ENCODE results near the gene MOK. TPM values are rescaled to one million over a fixed set of nuclear protein-coding genes. Genes with fewer than 3 reads are reported as not detected.

MOK gene
- total RNA-seq, 1 donor from 2014 or later, result 14.2 TPM

DNA sequence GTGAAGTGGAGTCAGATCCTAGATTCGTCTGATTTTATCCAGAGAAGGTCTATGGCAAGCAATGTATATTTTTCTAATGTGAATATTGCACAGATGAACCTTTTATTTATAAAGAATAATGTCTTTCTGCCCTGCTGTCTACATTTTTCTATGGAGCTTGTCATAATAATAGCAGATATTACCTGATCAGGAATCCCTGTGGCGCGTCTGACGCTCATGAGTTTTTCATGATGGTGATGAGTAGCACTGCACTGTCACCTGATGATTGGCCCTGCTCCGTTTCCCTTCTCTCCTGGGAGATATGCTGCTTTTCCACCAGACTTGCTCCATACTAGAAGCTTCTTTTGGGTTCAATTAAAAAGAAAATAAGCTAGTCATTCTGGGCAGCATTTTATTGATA lies 37.3 kb upstream of the MOK start:
- Histone ChIP-seq H3K4me3 (no peak overlapping the region), H3K9me3 (no peaks in the 10 kb centered on the region), H3K27ac (no peak overlapping the region), H3K36me3 (peaks cover 0 to 69% of the 10 kb centered on the region in 2 donors), H3K4me1 (no peaks in the 10 kb centered on the region), H3K27me3 (no peaks in the 10 kb centered on the region)
- DNase-seq (ENCODE audit: extremely low spot score in 2 of 2), result no peak
- no peak for TF ChIP-seq POLR2AphosphoS5 (IDR thresholded peaks at IDR 0.05; ENCODE audit: insufficient read depth in 1 of 2, low read depth in 1 of 2)
- intact Hi-C loops (cut with DNase I), result no loop called here

DNA sequence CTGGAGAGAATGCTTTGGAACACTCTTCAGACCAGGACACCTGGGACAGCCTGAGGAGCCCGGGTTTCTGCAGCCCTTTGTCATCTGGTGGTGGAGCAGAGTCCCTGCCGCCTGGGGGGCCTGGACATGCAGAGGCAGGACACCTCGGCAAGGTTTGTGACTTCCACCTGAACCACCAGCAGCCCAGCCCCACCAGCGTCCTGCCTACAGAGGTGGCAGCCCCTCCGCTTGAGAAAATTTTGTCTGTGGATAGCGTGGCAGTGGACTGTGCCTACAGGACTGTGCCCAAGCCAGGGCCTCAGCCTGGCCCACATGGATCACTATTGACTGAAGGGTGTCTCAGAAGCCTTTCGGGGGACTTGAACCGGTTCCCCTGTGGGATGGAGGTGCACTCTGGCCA lies 36.6 kb upstream of the MOK start:
- DNase-seq (ENCODE audit: extremely low spot score in 2 of 2), result no peak
- peaks cover 0 to 74% of the 10 kb centered on the region in 2 donors for H3K36me3 ChIP-seq
- no peak for TF ChIP-seq POLR2AphosphoS5 (IDR thresholded peaks at IDR 0.05; ENCODE audit: insufficient read depth in 1 of 2, low read depth in 1 of 2)
- no peak for TF ChIP-seq CTCF (IDR thresholded peaks at IDR 0.05)
- no peak for TF ChIP-seq POLR2A (IDR thresholded peaks at IDR 0.05)
- H3K4me1 ChIP-seq, result no peaks in the 10 kb centered on the region
- no peak overlapping the region for H3K4me3 ChIP-seq
- H3K27ac ChIP-seq, result no peak overlapping the region
- no peaks in the 10 kb centered on the region for H3K27me3 ChIP-seq
- intact Hi-C loops (cut with DNase I), result no loop called here
- H3K9me3 ChIP-seq, result no peaks in the 10 kb centered on the region

GRCh38 chr14:102338724-102339123 lies 33.8 kb upstream of the MOK start:
- no peak for DNase-seq (ENCODE audit: extremely low spot score in 2 of 2)
- intact Hi-C loops (cut with DNase I), result no loop called here
- no peak overlapping the region for H3K4me3 ChIP-seq
- H3K4me1 ChIP-seq, result no peaks in the 10 kb centered on the region
- no peak overlapping the region for H3K27ac ChIP-seq
- no peak for TF ChIP-seq CTCF (IDR thresholded peaks at IDR 0.05)
- TF ChIP-seq POLR2AphosphoS5 (IDR thresholded peaks at IDR 0.05; ENCODE audit: insufficient read depth in 1 of 2, low read depth in 1 of 2), result no peak
- TF ChIP-seq POLR2A (IDR thresholded peaks at IDR 0.05), result no peak
- peaks cover 0 to 50% of the 10 kb centered on the region in 2 donors for H3K36me3 ChIP-seq
- H3K27me3 ChIP-seq, result no peaks in the 10 kb centered on the region
- no peaks in the 10 kb centered on the region for H3K9me3 ChIP-seq

DNA sequence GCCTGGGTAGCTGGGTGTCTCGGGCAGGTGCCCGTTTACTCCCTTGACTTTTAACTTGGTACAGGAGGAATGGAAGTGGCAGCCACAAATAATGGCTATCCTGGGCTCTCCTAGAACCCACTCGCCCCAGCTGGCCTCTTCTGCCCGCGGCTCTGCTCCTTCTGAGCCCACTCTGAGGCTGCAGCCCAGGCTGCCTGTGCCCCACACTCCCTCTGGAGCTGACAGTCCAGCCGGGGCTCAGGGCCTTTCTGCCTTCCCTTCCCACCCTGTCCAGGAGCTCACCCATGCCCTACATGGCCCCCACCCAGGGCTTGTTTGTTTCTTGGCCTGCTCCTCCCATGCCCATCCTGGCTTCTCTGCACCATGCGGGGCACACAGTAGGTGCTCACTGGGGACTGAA lies 30.2 kb upstream of the MOK start:
- no peak overlapping the region for H3K27ac ChIP-seq
- H3K27me3 ChIP-seq, result no peaks in the 10 kb centered on the region
- H3K9me3 ChIP-seq, result no peaks in the 10 kb centered on the region
- H3K4me3 ChIP-seq, result no peak overlapping the region
- peaks cover 0 to 24% of the 10 kb centered on the region in 2 donors for H3K36me3 ChIP-seq
- DNase-seq (ENCODE audit: extremely low spot score in 2 of 2), result no peak
- intact Hi-C loops (cut with DNase I), result no loop called here
- TF ChIP-seq CTCF (IDR thresholded peaks at IDR 0.05) (no peak), POLR2AphosphoS5 (IDR thresholded peaks at IDR 0.05; ENCODE audit: insufficient read depth in 1 of 2, low read depth in 1 of 2) (no peak), POLR2A (IDR thresholded peaks at IDR 0.05) (no peak)
- H3K4me1 ChIP-seq, result no peaks in the 10 kb centered on the region

GRCh38 chr14:102333795-102334705 lies 29.1 kb upstream of the MOK start:
- TF ChIP-seq POLR2A (IDR thresholded peaks at IDR 0.05) (no peak), POLR2AphosphoS5 (IDR thresholded peaks at IDR 0.05; ENCODE audit: insufficient read depth in 1 of 2, low read depth in 1 of 2) (no peak), CTCF (IDR thresholded peaks at IDR 0.05) (no peak)
- Histone ChIP-seq H3K36me3 (peaks cover 0 to 20% of the 10 kb centered on the region in 2 donors), H3K4me1 (no peaks in the 10 kb centered on the region), H3K27ac (no peak overlapping the region), H3K9me3 (no peaks in the 10 kb centered on the region), H3K27me3 (no peaks in the 10 kb centered on the region), H3K4me3 (no peak overlapping the region)
- DNase-seq (ENCODE audit: extremely low spot score in 2 of 2), result no peak
- intact Hi-C loops (cut with DNase I), result no loop called here

Measured in vagina (tissue), 2 donors.